Esophagus (tissue), 2 donors: ENCODE data around the gene ENPEP. TPM values are rescaled to one million over a fixed set of nuclear protein-coding genes. Genes with fewer than 3 reads are reported as not detected.

Experiments used
- H3K27ac ChIP-seq, 2 donors: one replicate each; pipeline ENCODE4 v1.5.1; 2013; ENCODE audit warnings: low read depth in 2 of 2, mild to moderate bottlenecking in 2 of 2, inconsistent platforms in 1 of 2, low read length in 1 of 2, moderate library complexity in 1 of 2
- H3K27me3 ChIP-seq, 2 donors: one replicate each; pipeline ENCODE4 v1.6.1; 2013; ENCODE audit warnings: low read length in 2 of 2, control low read depth in 1 of 2, mild to moderate bottlenecking in 1 of 2; ENCODE audit not compliant: insufficient read depth in 2 of 2, control insufficient read depth in 1 of 2
- H3K36me3 ChIP-seq, 2 donors: one replicate each; pipeline ENCODE4 v1.6.1; 2013; ENCODE audit warnings: low read length in 1 of 2; ENCODE audit not compliant: control insufficient read depth in 2 of 2, insufficient read depth in 2 of 2
- H3K4me1 ChIP-seq, 2 donors: one replicate each; pipeline ENCODE4 v1.6.1; 2013; ENCODE audit warnings: low read length in 1 of 2; ENCODE audit not compliant: control insufficient read depth in 2 of 2, insufficient read depth in 2 of 2
- H3K4me3 ChIP-seq, 2 donors: one replicate each; pipeline ENCODE4 v1.5.1; 2013; ENCODE audit warnings: low read length in 2 of 2, mild to moderate bottlenecking in 2 of 2, low read depth in 1 of 2, moderate library complexity in 1 of 2
- H3K9me3 ChIP-seq, 2 donors: one replicate each; pipeline ENCODE4 v1.6.1; 2013; ENCODE audit warnings: mild to moderate bottlenecking in 2 of 2, low read depth in 1 of 2, low read length in 1 of 2, moderate library complexity in 1 of 2; ENCODE audit not compliant: control insufficient read depth in 2 of 2, insufficient read depth in 1 of 2
- WGBS, 2 donors: extraction: QIAGEN DNeasy Blood & Tissue Kit; methylation state at CpG; one replicate each; pipeline ENCODE4 v1.1.7; 2013; 5-methylcytosine and 5-hydroxymethylcytosine counted together
- polyA plus RNA-seq, 2 donors: library from polyadenylated mRNA; stranded (reverse); fragments of 200-250 nt; gene quantifications; one replicate each; pipeline ENCODE4 v1.2.3, GENCODE V29; 2013
- donor health status: healthy with polysubstance abuse.
- donor health status: Bipolar disorder and iron deficiency.

ENPEP gene
- polyA plus RNA-seq, 2 donors, result 0.10 to 0.20 TPM

DNA sequence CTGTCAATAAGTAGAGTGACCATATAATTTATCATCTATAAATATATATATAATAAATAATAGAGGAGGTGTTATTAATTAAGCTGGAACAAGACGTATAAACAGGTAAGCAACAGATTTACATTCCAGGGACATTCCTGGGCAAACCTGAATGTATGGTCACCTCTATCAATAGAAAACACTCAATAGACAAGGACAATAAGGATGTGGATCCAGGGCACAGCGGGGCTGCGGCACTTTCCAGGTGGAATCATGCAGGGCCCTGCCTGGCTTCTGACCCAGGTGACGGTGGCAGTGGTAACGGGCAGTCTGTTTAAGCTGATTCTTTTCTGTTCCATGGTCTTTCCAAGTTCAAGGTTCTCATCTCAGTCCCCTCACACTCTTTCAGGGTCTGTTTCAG is 22.5 kb downstream of the ENPEP start:
- WGBS, 2 donors, result 90 to 95% methylated on average over 5 of the region's 5 CpGs
- H3K36me3 ChIP-seq, result no peaks in the 10 kb centered on the region
- no peaks in the 10 kb centered on the region for H3K9me3 ChIP-seq
- no peaks in the 10 kb centered on the region for H3K4me1 ChIP-seq
- H3K4me3 ChIP-seq, result no peak overlapping the region
- H3K27me3 ChIP-seq, result no peaks in the 10 kb centered on the region
- H3K27ac ChIP-seq, result no peak overlapping the region

DNA sequence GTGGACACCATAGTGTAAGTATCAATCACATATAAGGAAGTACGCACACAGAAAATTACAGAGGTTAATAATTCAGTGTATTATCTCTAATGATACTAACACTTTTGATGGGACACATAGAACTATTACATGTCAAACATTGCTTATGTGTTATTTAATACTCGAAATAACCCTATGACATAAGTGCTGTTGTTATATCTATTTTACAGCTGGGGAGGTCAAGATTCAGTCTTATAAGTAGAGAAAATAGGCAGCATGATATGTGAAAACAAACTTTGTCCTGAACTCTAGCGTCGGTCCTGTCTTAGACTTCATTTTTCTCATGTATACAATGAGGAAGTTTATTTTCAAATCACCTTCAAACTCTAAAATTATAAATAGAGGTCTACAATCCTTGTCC is 23.2 kb downstream of the ENPEP start:
- Histone ChIP-seq H3K4me3 (no peak overlapping the region), H3K4me1 (no peaks in the 10 kb centered on the region), H3K36me3 (no peaks in the 10 kb centered on the region), H3K27ac (no peak overlapping the region), H3K27me3 (no peaks in the 10 kb centered on the region), H3K9me3 (no peaks in the 10 kb centered on the region)
- 53 to 69% methylated on average over 4 of the region's 4 CpGs for WGBS, 2 donors

- H3K4me3 ChIP-seq, result no peak overlapping the region
- no peaks in the 10 kb centered on the region for H3K4me1 ChIP-seq
- no peaks in the 10 kb centered on the region for H3K9me3 ChIP-seq
- H3K36me3 ChIP-seq, result no peaks in the 10 kb centered on the region
- H3K27ac ChIP-seq, result no peak overlapping the region
- H3K27me3 ChIP-seq, result no peaks in the 10 kb centered on the region
Observed at GRCh38 chr4:110501826-110502225, 25.9 kb downstream of the ENPEP start.

DNA sequence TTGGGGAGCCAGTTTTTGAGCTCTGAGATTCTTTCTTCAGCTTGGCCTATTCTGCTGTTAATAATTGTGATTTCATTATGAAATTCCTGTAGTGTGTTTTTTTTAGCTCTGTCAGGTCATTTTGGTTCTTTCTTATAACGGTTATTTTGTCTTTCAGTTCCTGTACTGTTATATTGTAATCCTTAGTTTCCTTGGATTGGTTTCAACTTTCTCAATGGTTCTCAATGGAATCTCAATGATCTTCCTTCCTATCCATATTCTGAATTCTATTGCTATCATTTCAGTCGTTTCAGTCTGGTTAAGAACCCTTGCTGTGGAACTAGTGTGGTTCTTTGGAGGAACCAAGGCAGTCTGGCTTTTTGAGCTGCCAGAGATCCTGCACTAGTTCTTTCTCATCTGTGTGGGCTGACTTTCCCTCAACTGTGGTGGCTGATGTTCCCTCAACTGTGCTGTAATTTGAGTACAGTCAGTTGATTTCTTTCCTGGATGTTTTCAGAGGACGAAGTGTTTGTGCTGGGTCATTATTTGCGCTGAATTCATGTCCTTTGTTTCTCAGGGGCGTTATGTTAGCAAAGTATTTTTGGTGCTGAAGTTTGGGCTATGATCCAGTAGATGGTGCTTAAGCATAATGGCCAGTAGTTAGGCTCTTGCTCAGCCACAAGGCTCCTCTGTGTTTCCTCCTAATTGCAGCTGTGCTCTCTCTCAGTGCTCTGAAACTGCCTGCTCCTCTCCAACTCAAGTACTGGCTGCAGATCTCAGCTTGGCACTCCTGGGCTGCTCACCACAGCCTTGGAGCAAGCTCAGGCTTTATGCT is 27.5 kb downstream of the ENPEP start:
- H3K27ac ChIP-seq, result no peak overlapping the region
- H3K36me3 ChIP-seq, result no peaks in the 10 kb centered on the region

GRCh38 chr4:110504084-110504435 is 28.1 kb downstream of the ENPEP start:
- H3K36me3 ChIP-seq, result no peaks in the 10 kb centered on the region
- WGBS, 2 donors, result 69 to 76% methylated on average over 2 of the region's 2 CpGs
- H3K27ac ChIP-seq, result no peak overlapping the region
- H3K4me1 ChIP-seq, result no peaks in the 10 kb centered on the region
- H3K4me3 ChIP-seq, result no peak overlapping the region
- no peaks in the 10 kb centered on the region for H3K27me3 ChIP-seq
- H3K9me3 ChIP-seq, result no peaks in the 10 kb centered on the region

More for the DNA sequence above, 27.5 kb downstream of the ENPEP start:
- WGBS, 2 donors, result 42 to 45% methylated on average over 5 of the region's 5 CpGs
- H3K4me3 ChIP-seq, result no peak overlapping the region
- no peaks in the 10 kb centered on the region for H3K27me3 ChIP-seq
- no peaks in the 10 kb centered on the region for H3K4me1 ChIP-seq
- H3K9me3 ChIP-seq, result no peaks in the 10 kb centered on the region

DNA sequence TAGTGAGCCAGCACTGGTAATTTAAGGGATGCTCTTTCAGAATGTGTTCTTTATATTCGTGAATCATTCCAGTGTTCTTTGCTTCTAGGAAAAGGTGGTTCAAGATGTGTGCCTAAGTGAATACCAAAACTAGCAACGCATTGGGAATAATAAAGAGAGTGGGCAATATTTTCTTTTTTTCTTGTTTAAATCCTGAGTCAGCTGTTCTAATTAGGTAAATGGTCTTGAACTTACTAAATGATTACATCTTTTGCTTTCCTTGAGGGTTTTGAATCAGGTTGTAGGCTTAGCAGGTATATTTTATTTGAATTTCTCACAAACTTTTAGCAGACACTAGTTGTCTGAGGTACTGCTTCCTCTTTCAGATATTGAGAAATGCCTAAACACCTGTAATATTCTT is 29.5 kb downstream of the ENPEP start:
- WGBS, 2 donors, result 75 to 86% methylated on average over 2 of the region's 2 CpGs
- H3K27ac ChIP-seq, result no peak overlapping the region
- no peak overlapping the region for H3K4me3 ChIP-seq
- H3K36me3 ChIP-seq, result no peaks in the 10 kb centered on the region
- H3K27me3 ChIP-seq, result no peaks in the 10 kb centered on the region
- H3K9me3 ChIP-seq, result no peaks in the 10 kb centered on the region
- no peaks in the 10 kb centered on the region for H3K4me1 ChIP-seq

DNA sequence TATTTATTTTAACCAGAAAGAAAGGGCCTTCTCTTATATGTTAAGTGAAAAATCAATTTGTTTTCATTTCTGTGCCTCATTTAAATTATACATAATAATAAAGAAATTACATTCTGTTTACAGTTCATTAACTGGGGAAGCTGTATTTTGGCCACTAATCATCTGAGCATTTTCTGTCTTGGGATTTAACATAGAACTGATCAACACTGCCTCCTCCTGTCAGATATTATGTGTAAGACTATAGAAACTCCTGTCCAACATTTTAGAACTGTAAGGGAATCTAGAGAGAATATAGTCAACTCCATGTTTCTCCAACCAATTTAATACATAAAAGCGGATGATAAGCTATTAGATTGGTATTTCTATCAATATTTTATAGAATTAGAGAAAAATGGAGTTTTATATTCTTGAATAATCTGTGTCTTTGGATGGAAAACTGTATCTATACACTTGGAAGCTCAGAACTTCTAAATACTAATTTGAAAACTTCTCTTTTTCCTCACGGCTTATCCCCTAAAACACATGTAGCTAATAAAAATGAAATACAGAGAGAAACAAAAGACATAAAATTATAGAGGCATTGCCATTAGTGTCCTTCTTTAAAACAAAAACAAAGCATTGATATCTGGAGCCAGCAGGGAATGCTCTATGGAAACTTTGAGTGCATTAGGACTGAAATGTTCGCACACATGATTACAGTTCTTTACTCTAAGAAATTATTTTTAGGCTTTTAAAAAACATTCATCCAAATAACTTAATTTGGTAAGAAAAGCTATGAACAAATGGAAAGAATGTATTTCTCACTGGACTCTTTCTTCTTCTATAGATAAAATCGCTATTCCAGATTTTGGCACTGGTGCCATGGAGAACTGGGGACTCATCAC is 33.1 kb downstream of the ENPEP start:
- WGBS, 2 donors, result 81 to 82% methylated on average over 4 of the region's 4 CpGs

GRCh38 chr4:110510277-110510676 is 34.3 kb downstream of the ENPEP start:
- 57 to 68% methylated on average over 2 of the region's 2 CpGs for WGBS, 2 donors
- no peaks in the 10 kb centered on the region for H3K36me3 ChIP-seq
- H3K27ac ChIP-seq, result no peak overlapping the region
- no peaks in the 10 kb centered on the region for H3K4me1 ChIP-seq
- no peak overlapping the region for H3K4me3 ChIP-seq
- no peaks in the 10 kb centered on the region for H3K9me3 ChIP-seq
- H3K27me3 ChIP-seq, result no peaks in the 10 kb centered on the region

More for the DNA sequence above, 33.1 kb downstream of the ENPEP start:
- H3K27me3 ChIP-seq, result no peaks in the 10 kb centered on the region
- no peaks in the 10 kb centered on the region for H3K4me1 ChIP-seq
- no peak overlapping the region for H3K4me3 ChIP-seq
- H3K27ac ChIP-seq, result no peak overlapping the region
- H3K9me3 ChIP-seq, result no peaks in the 10 kb centered on the region
- H3K36me3 ChIP-seq, result no peaks in the 10 kb centered on the region

- H3K27me3 ChIP-seq, result no peaks in the 10 kb centered on the region
- H3K27ac ChIP-seq, result no peak overlapping the region
- no peaks in the 10 kb centered on the region for H3K9me3 ChIP-seq
- no peaks in the 10 kb centered on the region for H3K36me3 ChIP-seq
- WGBS, 2 donors, result 37 to 38% methylated on average over 4 of the region's 4 CpGs
- H3K4me3 ChIP-seq, result no peak overlapping the region
- no peaks in the 10 kb centered on the region for H3K4me1 ChIP-seq
Observed at GRCh38 chr4:110510955-110511544, 35.1 kb downstream of the ENPEP start.
